ENCODE results near the gene NT5E.

GRCh38 chr6:85422996-85423395 lies 26.9 kb upstream of the NT5E start:
- TF ChIP-seq EZH2 (IDR thresholded peaks at IDR 0.05; ENCODE audit: low read length, unreplicated experiment), result no peak
- no peak for TF ChIP-seq EZH2phosphoT487 (IDR thresholded peaks at IDR 0.05; ENCODE audit: borderline replicate concordance, low read length)
- TF ChIP-seq CTCF (conservative IDR thresholded peaks at IDR 0.05; ENCODE audit: low read depth, low read length), result no peak
